Kidney (tissue), 14 donors: ENCODE data around the gene RRM2. TPM values are rescaled to one million over a fixed set of nuclear protein-coding genes. Genes with fewer than 3 reads are reported as not detected.

Experiments used
- DNase-seq, 5 donors: peaks; one replicate each; pipeline ENCODE4 v3.0.0-alpha.2; 2013 to 2020
- FAIRE-seq: peaks from 2 replicates; lab custom pipeline; 2012; peaks lifted over from hg19 to GRCh38; lab: Jason Lieb, UNC
- H3K27ac ChIP-seq, 2 donors: one replicate each; pipeline ENCODE4 v1.7.0; 2013; ENCODE audit warnings: low read depth in 2 of 2, low read length in 2 of 2, inconsistent platforms in 1 of 2
- H3K27me3 ChIP-seq: one replicate; pipeline ENCODE4 v1.7.1; 2013; ENCODE audit warnings: low read length, inconsistent platforms; ENCODE audit not compliant: control insufficient read depth, insufficient read depth
- H3K36me3 ChIP-seq, 3 donors: one replicate each; pipeline versions ENCODE4 v1.7.0 to v1.7.1; 2013; ENCODE audit warnings: low read length in 3 of 3, control low read depth in 1 of 3, inconsistent platforms in 1 of 3; ENCODE audit not compliant: insufficient read depth in 3 of 3, control insufficient read depth in 2 of 3
- H3K4me1 ChIP-seq, 3 donors: one replicate each; pipeline versions ENCODE4 v1.7.0 to v1.7.1; 2013; ENCODE audit warnings: low read length in 3 of 3, inconsistent platforms in 1 of 3, low read depth in 1 of 3; ENCODE audit not compliant: control insufficient read depth in 2 of 3, insufficient read depth in 2 of 3
- H3K4me3 ChIP-seq, 3 donors: one replicate each; pipeline versions ENCODE4 v1.7.0 to v1.8.1; 2013; ENCODE audit warnings: low read length in 3 of 3, control low read depth in 1 of 3, inconsistent platforms in 1 of 3
- H3K9ac ChIP-seq, 3 donors: one replicate each; pipeline versions ENCODE4 v1.7.0 to v1.7.1; 2013; ENCODE audit warnings: low read length in 3 of 3, control low read depth in 1 of 3, inconsistent platforms in 1 of 3
- H3K9me3 ChIP-seq, 3 donors: one replicate each; pipeline versions ENCODE4 v1.7.0 to v1.7.1; 2013; ENCODE audit warnings: low read length in 3 of 3, control low read depth in 1 of 3, inconsistent platforms in 1 of 3; ENCODE audit not compliant: control insufficient read depth in 2 of 3, insufficient read depth in 1 of 3
- intact Hi-C: fragments of 100-400 bp; cut with DNase I; formaldehyde crosslinking; loops from one replicate; pipeline ENCODE4 v1.11.1; 2022
- polyA plus RNA-seq: library from polyadenylated mRNA; stranded (reverse); fragments of 350-450 nt; fragmentation: Illumina TruSeq; extraction: RNeasy Lipid Tissue Mini Kit (QIAGEN cat#74804); gene quantifications from one replicate; pipeline ENCODE4 v1.2.3, GENCODE V29; 2014; ENCODE audit warnings: low read depth, low replicate concordance; ENCODE audit not compliant: insufficient read depth
- total RNA-seq: library from RNA; stranded (reverse); fragmentation: NEBNext Ultra II Directional; extraction: Animal tissue kit (Norgen Biotek cat#: 25700); gene quantifications from one replicate; pipeline ENCODE4 v1.2.1, GENCODE V29; 2021
- TF ChIP-seq, protein P1 (sequence below): IDR thresholded peaks from 3 replicates; pipeline ENCODE4 v1.5.1; 2012; ENCODE audit warnings: mild to moderate bottlenecking, moderate library complexity, borderline replicate concordance; ENCODE audit not compliant: insufficient read depth; ENCODE audit errors: extremely low read depth
- donor health status: control.
- donor health status: control.
- donor health status: control.
- donor health status: control.
- donor health status: control.
- donor health status: DM: yes; HTN: yes; CAD: no.
- donor health status: Normal renal cell carcinoma (clear cell type).

Gene RRM2
- total and polyA plus RNA-seq, 2 donors from 2014 or later: 3.6 to 5.5 TPM

DNA sequence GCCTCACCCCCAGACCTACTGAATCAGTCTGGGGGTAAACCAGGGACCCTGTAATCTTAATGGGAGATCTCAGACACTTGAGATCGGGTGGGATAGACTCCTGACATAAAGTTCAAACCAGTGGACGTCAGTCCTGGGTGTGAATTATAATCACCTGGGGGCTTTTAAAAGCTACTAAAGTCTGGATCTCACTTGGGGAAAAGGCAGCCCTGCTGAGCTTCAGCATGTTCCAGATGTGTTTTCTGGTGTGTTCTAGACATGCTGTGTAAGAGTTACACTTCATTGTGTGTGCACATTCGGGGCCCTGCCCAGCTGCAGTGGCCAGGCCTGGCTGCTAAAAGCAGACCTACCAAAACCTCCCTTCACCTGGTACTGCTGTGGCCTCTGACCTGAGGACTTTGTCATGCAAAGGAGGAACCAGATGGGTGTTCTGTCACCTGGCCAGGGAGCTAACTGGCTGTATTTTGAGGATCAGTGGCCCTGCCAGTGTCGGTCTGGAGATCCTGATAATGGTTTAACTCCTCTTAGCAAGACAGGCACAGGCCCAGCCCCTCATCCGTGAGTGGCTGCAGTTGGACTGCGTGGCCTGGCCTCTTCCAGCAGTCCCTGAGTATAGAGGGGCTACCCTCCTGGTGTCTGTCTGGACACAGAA lies 10.6 kb downstream of the RRM2 start:
- DNase-seq: no peak

DNA sequence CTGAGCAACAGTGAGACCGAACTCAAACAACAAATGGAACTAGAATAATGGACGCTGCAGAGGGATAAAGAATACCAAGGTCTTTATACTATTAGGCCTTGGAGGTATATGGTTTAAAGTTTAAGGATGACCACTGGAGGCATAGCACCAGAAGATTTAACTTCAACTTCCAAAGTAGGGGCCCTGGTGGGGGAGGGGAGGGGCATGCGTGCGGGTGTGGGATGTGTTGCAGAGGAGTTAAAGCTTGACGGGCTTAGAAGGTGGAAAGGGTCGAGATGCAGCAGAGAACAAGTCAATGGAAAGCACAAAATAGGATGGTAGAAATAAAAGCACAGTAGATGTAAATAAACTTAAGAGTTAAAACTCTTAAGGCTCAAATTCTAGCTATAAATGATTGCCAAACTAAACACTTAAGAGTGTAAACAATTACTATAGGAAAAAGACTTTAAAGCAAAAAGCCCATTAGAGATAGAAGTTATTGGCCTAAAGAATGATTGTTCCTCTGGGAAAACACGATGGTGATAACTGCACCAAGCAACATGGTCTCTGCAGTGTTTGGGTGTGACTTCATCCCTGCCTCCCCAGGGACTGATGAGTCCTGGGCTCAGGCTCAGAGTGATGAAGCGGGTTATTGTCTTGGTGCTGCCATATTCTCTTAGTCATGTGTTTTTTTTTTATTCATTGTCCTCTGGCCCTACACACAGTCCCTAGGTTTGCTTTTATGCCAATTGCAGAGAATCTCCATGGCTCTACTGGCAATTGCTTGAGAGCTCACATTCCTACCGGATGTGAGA lies 13.0 kb downstream of the RRM2 start:
- no peak overlapping the region for H3K4me3 ChIP-seq
- no peak overlapping the region for H3K27ac ChIP-seq
- H3K4me1 ChIP-seq: peaks cover 0 to 8% (median 0%) of the 10 kb centered on the region in 3 donors
- no peaks in the 10 kb centered on the region for H3K9me3 ChIP-seq
- intact Hi-C loops: no loop called here
- TF ChIP-seq, protein P1, sequence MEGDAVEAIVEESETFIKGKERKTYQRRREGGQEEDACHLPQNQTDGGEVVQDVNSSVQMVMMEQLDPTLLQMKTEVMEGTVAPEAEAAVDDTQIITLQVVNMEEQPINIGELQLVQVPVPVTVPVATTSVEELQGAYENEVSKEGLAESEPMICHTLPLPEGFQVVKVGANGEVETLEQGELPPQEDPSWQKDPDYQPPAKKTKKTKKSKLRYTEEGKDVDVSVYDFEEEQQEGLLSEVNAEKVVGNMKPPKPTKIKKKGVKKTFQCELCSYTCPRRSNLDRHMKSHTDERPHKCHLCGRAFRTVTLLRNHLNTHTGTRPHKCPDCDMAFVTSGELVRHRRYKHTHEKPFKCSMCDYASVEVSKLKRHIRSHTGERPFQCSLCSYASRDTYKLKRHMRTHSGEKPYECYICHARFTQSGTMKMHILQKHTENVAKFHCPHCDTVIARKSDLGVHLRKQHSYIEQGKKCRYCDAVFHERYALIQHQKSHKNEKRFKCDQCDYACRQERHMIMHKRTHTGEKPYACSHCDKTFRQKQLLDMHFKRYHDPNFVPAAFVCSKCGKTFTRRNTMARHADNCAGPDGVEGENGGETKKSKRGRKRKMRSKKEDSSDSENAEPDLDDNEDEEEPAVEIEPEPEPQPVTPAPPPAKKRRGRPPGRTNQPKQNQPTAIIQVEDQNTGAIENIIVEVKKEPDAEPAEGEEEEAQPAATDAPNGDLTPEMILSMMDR: no peak
- H3K9ac ChIP-seq: no peak overlapping the region
- H3K36me3 ChIP-seq: no peaks in the 10 kb centered on the region
- FAIRE-seq (no peak), DNase-seq (no peak)
- H3K27me3 ChIP-seq: no peaks in the 10 kb centered on the region

More for the DNA sequence above, 10.6 kb downstream of the RRM2 start:
- no peaks in the 10 kb centered on the region for H3K9me3 ChIP-seq
- H3K4me3 ChIP-seq: no peak overlapping the region
- no peaks in the 10 kb centered on the region for H3K27me3 ChIP-seq
- H3K4me1 ChIP-seq: peaks cover 0 to 8% (median 0%) of the 10 kb centered on the region in 3 donors
- FAIRE-seq: no peak
- TF ChIP-seq, protein P1: no peak
- H3K36me3 ChIP-seq: no peaks in the 10 kb centered on the region
- H3K9ac ChIP-seq: no peak overlapping the region
- H3K27ac ChIP-seq: no peak overlapping the region
- intact Hi-C loops: no loop called here

DNA sequence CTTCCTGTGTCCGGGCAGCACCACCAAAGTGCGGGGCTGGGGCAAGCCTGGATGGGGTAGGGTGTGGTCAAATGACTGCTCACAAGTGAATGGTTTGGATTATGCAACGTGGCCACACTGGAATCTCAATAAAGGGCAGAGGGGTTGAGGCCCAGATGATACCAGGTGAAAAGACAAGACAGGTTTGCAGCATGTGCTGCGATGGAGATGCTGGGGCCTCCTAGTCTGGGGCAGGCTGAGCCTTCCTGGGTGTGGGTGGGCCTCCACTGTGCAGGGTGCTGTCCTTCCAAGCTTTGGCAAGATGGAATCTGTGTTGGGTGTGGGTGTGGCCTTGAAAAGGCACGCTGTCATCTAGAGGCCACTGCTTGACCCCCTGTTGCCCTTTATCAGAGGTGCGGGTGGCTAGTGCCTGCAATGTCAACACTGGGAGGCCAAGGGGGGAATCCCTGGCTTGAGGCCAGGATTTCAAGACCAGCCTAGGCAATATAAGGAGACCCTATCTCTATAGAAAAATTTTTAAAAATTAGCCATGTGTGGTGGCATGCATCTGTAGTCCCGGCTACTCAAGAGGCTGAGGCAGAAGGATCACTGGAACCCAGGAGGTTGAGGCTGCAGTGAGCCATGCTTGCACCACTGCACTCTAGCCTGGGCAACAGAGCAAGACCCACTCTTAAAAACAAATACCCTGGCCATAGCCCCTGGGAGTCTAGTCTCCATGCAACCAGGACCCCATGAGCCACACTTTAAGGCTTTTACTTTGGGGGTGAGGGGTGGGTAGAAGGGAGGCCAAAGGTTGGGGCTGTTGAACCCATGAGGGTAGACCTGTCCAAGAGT lies 13.8 kb downstream of the RRM2 start:
- FAIRE-seq: no peak
- Histone ChIP-seq H3K4me3 (no peak overlapping the region), H3K9ac (no peak overlapping the region), H3K36me3 (no peaks in the 10 kb centered on the region), H3K9me3 (no peaks in the 10 kb centered on the region), H3K4me1 (peaks cover 0 to 8% (median 0%) of the 10 kb centered on the region in 3 donors), H3K27ac (no peak overlapping the region), H3K27me3 (no peaks in the 10 kb centered on the region)
- TF ChIP-seq, protein P1: no peak
- intact Hi-C loops: no loop called here
- no peak for DNase-seq
